Caco-2 (cell line): ENCODE data around the gene AK3. TPM values are rescaled to one million over a fixed set of nuclear protein-coding genes. Genes with fewer than 3 reads are reported as not detected.

Experiments
- BruUV-seq: library from RNA; stranded (reverse); fragments of 400-500 nt; replicated peaks from 2 replicates; lab custom pipeline; 2021; lab: Mats Ljungman, UMichigan
- CTCF ChIA-PET: fragments of 300-600 bp; sonication (Branson Sonifier 250); formaldehyde crosslinking; loops from one replicate; lab custom pipeline; 2022; ENCODE audit warnings: antibody characterized with exemption; lab: Charles Lee
- POLR2A ChIA-PET: fragments of 300-600 bp; sonication (Branson Sonifier 250); formaldehyde crosslinking; loops from one replicate; lab custom pipeline; 2022; ENCODE audit warnings: antibody characterized with exemption; lab: Charles Lee
- DNase-seq, 2 experiments: peaks; one replicate each; pipeline versions ENCODE4 v3.0.0 to v3.0.0-alpha.2; 2020 to 2022
- H3K27me3 ChIP-seq: replicated peaks from 2 replicates; pipeline ENCODE4 v1.6.0; 2011; ENCODE audit warnings: low read length; ENCODE audit not compliant: control insufficient read depth, insufficient read depth
- H3K36me3 ChIP-seq: 2 replicates; pipeline ENCODE4 v1.5.1; 2011; ENCODE audit warnings: low read length; ENCODE audit not compliant: control insufficient read depth, insufficient read depth
- H3K4me1 ChIP-seq: fragments of 250-450 bp; sonication (Bioruptor Pico); 2 replicates; pipeline ENCODE4 v1.5.1; 2020; ENCODE audit warnings: mild to moderate bottlenecking
- H3K4me3 ChIP-seq: 2 replicates; pipeline ENCODE4 v1.5.1; 2011; ENCODE audit warnings: low read depth, mild to moderate bottlenecking, control low read depth, low read length
- H3K9me3 ChIP-seq: fragments of 250-450 bp; sonication (Bioruptor Pico); 2 replicates; pipeline ENCODE4 v1.5.1; 2020; ENCODE audit warnings: mild to moderate bottlenecking, moderate library complexity
- H3K27ac Mint-ChIP-seq: one replicate; pipeline ENCODE4 v1.8.0; 2022; ENCODE audit warnings: mixed read lengths; ENCODE audit not compliant: unreplicated experiment
- H3K27me3 Mint-ChIP-seq: one replicate; pipeline ENCODE4 v1.8.0; 2022; ENCODE audit warnings: mixed read lengths; ENCODE audit not compliant: insufficient read depth, unreplicated experiment
- H3K36me3 Mint-ChIP-seq: one replicate; pipeline ENCODE4 v1.8.0; 2022; ENCODE audit warnings: mild to moderate bottlenecking, mixed read lengths; ENCODE audit not compliant: insufficient read depth, unreplicated experiment
- H3K4me1 Mint-ChIP-seq: one replicate; pipeline ENCODE4 v1.8.0; 2022; ENCODE audit warnings: low read depth, mixed read lengths; ENCODE audit not compliant: unreplicated experiment
- H3K4me3 Mint-ChIP-seq: one replicate; pipeline ENCODE4 v1.8.0; 2022; ENCODE audit warnings: mild to moderate bottlenecking, moderate library complexity, mixed read lengths; ENCODE audit not compliant: unreplicated experiment
- H3K9me3 Mint-ChIP-seq: one replicate; pipeline ENCODE4 v1.8.0; 2022; ENCODE audit warnings: mixed read lengths; ENCODE audit not compliant: unreplicated experiment
- intact Hi-C: fragments of 100-400 bp; cut with micrococcal nuclease; formaldehyde crosslinking; loops from one replicate; pipeline ENCODE4 v1.10.0; 2022; ENCODE audit not compliant: unreplicated experiment
- total RNA-seq: library from RNA; stranded (reverse); gene quantifications from 2 replicates; pipeline ENCODE4 v1.2.3, GENCODE V29; 2022
- TF ChIP-seq, protein P1 (sequence below), 2 experiments: fragments of 200-600 bp in 1 of 2; IDR thresholded peaks; 1 replicate in 1 of 2; 2 replicates in 1 of 2; pipeline versions ENCODE4 v1.5.1 to v1.8.0; 2011 to 2022; ENCODE audit warnings: antibody characterized with exemption in 1 of 2, control low read depth in 1 of 2, inconsistent platforms in 1 of 2, low read depth in 1 of 2, low read length in 1 of 2, mild to moderate bottlenecking in 1 of 2, moderate library complexity in 1 of 2; ENCODE audit not compliant: insufficient read depth in 1 of 2, severe bottlenecking in 1 of 2, unreplicated experiment in 1 of 2

AK3 gene
- total RNA-seq, 1 experiment from 2014 or later: 32.0 TPM

DNA sequence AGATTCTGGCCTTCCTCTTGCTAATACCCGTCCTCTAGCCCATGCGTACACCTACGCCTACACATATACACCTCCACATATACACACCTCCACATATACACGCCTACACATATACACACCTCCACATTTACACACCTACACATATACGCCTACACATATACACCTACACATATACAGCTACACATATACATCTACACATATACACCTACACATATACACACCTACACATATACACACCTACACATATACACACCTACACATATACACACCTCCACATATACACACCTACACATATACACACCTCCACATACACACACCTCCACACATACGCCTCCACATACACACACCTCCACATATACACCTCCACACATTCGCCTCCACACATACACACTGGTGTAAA, 27.2 kb downstream of the AK3 start:
- no peak overlapping the region for H3K4me3 Mint-ChIP-seq
- no peaks in the 10 kb centered on the region for H3K27me3 Mint-ChIP-seq
- intact Hi-C loops: no loop called here
- BruUV-seq: no TSS peak
- Histone ChIP-seq H3K27me3 (no peaks in the 10 kb centered on the region), H3K36me3 (no peaks in the 10 kb centered on the region), H3K4me3 (no peak overlapping the region), H3K9me3 (no peaks in the 10 kb centered on the region), H3K4me1 (no peaks in the 10 kb centered on the region)
- CTCF ChIA-PET: no interaction called here
- H3K36me3 Mint-ChIP-seq: peaks cover 13% of the 10 kb centered on the region
- no peak for DNase-seq
- no peak overlapping the region for H3K27ac Mint-ChIP-seq
- POLR2A ChIA-PET: no interaction called here
- H3K9me3 Mint-ChIP-seq: peaks cover 12% of the 10 kb centered on the region
- TF ChIP-seq, protein P1, sequence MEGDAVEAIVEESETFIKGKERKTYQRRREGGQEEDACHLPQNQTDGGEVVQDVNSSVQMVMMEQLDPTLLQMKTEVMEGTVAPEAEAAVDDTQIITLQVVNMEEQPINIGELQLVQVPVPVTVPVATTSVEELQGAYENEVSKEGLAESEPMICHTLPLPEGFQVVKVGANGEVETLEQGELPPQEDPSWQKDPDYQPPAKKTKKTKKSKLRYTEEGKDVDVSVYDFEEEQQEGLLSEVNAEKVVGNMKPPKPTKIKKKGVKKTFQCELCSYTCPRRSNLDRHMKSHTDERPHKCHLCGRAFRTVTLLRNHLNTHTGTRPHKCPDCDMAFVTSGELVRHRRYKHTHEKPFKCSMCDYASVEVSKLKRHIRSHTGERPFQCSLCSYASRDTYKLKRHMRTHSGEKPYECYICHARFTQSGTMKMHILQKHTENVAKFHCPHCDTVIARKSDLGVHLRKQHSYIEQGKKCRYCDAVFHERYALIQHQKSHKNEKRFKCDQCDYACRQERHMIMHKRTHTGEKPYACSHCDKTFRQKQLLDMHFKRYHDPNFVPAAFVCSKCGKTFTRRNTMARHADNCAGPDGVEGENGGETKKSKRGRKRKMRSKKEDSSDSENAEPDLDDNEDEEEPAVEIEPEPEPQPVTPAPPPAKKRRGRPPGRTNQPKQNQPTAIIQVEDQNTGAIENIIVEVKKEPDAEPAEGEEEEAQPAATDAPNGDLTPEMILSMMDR (IDR thresholded peaks at IDR 0.05; ENCODE audit: insufficient read depth in 1 of 2, low read depth in 1 of 2, low read length in 1 of 2, severe bottlenecking in 1 of 2, unreplicated experiment in 1 of 2): no peak
- no peaks in the 10 kb centered on the region for H3K4me1 Mint-ChIP-seq

DNA sequence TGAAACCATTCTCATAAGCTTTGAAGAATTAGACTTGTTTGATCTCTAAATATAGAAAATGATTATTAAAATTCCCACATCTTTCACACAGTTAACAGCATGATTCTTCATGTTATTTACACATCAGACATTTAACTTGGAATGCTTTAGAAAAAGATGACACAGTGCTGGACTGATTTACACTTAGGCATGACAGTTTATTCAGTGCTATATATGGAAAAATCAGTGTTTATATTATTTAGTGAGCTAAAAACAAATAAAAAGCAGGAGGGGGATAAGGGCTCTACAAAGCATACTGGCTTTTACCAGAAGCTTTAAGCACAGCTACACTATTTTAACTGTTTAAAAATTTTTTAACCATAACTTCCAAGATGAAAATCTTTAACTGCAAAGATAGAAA, 31.6 kb downstream of the AK3 start:
- no TSS peak for BruUV-seq
- Histone ChIP-seq H3K36me3 (no peaks in the 10 kb centered on the region), H3K9me3 (no peaks in the 10 kb centered on the region), H3K4me3 (no peak overlapping the region), H3K27me3 (no peaks in the 10 kb centered on the region), H3K4me1 (no peaks in the 10 kb centered on the region)
- intact Hi-C loops: no loop called here
- ChIA-PET CTCF (no interaction called here), POLR2A (no interaction called here)
- H3K4me3 Mint-ChIP-seq: no peak overlapping the region
- H3K36me3 Mint-ChIP-seq: peaks cover 17% of the 10 kb centered on the region
- no peaks in the 10 kb centered on the region for H3K4me1 Mint-ChIP-seq
- H3K27ac Mint-ChIP-seq: no peak overlapping the region
- DNase-seq: no peak
- H3K27me3 Mint-ChIP-seq: no peaks in the 10 kb centered on the region
- TF ChIP-seq, protein P1 (IDR thresholded peaks at IDR 0.05; ENCODE audit: insufficient read depth in 1 of 2, low read depth in 1 of 2, low read length in 1 of 2, severe bottlenecking in 1 of 2, unreplicated experiment in 1 of 2): no peak
- H3K9me3 Mint-ChIP-seq: peaks cover 11% of the 10 kb centered on the region

DNA sequence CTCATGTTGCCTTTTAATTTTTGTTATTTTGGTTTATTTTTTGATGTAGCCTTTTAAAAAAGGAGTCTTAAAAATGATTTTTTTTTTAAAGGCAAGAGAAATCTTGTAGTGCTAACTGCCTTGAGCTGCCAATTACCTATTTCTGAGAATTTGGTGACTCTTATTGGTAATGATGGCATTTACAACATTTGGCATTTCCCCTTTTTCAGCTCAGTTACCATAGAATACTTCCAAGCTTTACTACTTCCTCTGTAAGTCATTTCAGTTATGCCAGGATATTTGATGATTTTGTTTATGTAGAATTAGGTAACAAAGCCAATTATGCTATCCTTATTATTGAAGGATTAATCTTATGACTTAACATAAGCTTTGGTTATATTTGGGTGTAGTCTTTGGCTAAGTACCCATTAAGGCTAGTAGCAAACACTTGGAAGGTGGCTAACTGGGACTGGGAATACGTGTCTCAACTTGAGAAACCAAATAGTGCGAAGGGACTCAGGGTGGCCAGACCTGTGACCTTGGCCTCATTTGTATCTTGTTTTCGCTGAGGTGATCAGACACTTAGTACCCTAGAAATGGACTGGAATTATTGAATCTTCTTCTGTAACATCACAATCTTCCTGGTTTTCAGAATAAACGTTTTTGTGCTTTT, 33.9 kb downstream of the AK3 start:
- no peaks in the 10 kb centered on the region for H3K27me3 ChIP-seq
- TF ChIP-seq, protein P1 (IDR thresholded peaks at IDR 0.05; ENCODE audit: insufficient read depth in 1 of 2, low read depth in 1 of 2, low read length in 1 of 2, severe bottlenecking in 1 of 2, unreplicated experiment in 1 of 2): no peak
- Mint-ChIP-seq H3K4me1 (no peaks in the 10 kb centered on the region), H3K27ac (no peak overlapping the region), H3K4me3 (no peak overlapping the region), H3K27me3 (no peaks in the 10 kb centered on the region), H3K9me3 (no peaks in the 10 kb centered on the region), H3K36me3 (peaks cover 22% of the 10 kb centered on the region)
- no TSS peak for BruUV-seq
- no peak for DNase-seq
- H3K9me3 ChIP-seq: no peaks in the 10 kb centered on the region
- ChIA-PET POLR2A (no interaction called here), CTCF (no interaction called here)
- no peaks in the 10 kb centered on the region for H3K4me1 ChIP-seq
- H3K4me3 ChIP-seq: no peak overlapping the region
- H3K36me3 ChIP-seq: no peaks in the 10 kb centered on the region
- intact Hi-C loops: no loop called here
